ENCODE data around the gene XCL2.

GRCh38 chr1:168535536-168535935 lies 8.3 kb downstream of the XCL2 start:
- TF ChIP-seq RAD21 (conservative IDR thresholded peaks at IDR 0.05 in 1 of 2, IDR thresholded peaks at IDR 0.05 in 1 of 2): no peak
- no peak for TF ChIP-seq POLR2A (IDR thresholded peaks at IDR 0.05; ENCODE audit: low read length)
- TF ChIP-seq EP300 (IDR thresholded peaks at IDR 0.05): no peak

Data from A549 (cell line).